DOHH2 (cell line): Measurements from ENCODE around the gene MED4.

ENCODE experiments used
- H3F3A ChIP-seq: fragments of 200-600 bp; sonication (generic), shearing (Covaris generic); 2 replicates; pipeline ENCODE4 v1.6.0; 2016; ENCODE audit warnings: antibody characterized with exemption, mild to moderate bottlenecking; ENCODE audit not compliant: control insufficient read depth, insufficient read depth
- H3K27ac ChIP-seq: fragments of 200-600 bp; sonication (generic); 2 replicates; pipeline ENCODE4 v1.5.1; 2014; ENCODE audit warnings: low read depth, mild to moderate bottlenecking, low read length, moderate library complexity
- H3K27me3 ChIP-seq: fragments of 200-600 bp; sonication (generic); 2 replicates; pipeline ENCODE4 v1.6.1; 2014; ENCODE audit warnings: mild to moderate bottlenecking, low read length, mixed read lengths; ENCODE audit not compliant: control insufficient read depth
- H3K36me3 ChIP-seq: fragments of 200-600 bp; sonication (generic); 2 replicates; pipeline ENCODE4 v1.6.1; 2014; ENCODE audit warnings: mild to moderate bottlenecking, low read length, moderate library complexity, mixed read lengths; ENCODE audit not compliant: control insufficient read depth
- H3K4me1 ChIP-seq: fragments of 200-600 bp; sonication (generic); 2 replicates; pipeline ENCODE4 v1.6.1; 2014; ENCODE audit warnings: mild to moderate bottlenecking, low read length, mixed read lengths; ENCODE audit not compliant: control insufficient read depth
- H3K4me2 ChIP-seq: fragments of 200-600 bp; sonication (generic); 2 replicates; pipeline ENCODE4 v1.6.0; 2014; ENCODE audit warnings: mild to moderate bottlenecking, low read length, moderate library complexity
- H3K4me3 ChIP-seq: fragments of 200-600 bp; sonication (generic); 2 replicates; pipeline ENCODE4 v1.5.1; 2014; ENCODE audit warnings: mild to moderate bottlenecking, low read length, mixed read lengths
- H3K79me2 ChIP-seq: fragments of 200-600 bp; sonication (generic); 2 replicates; pipeline ENCODE4 v1.6.1; 2014; ENCODE audit warnings: mild to moderate bottlenecking, low read length, mixed read lengths; ENCODE audit not compliant: control insufficient read depth
- H3K9me2 ChIP-seq: fragments of 200-600 bp; sonication (generic); replicated peaks from 2 replicates; pipeline ENCODE4 v1.6.1; 2014; ENCODE audit warnings: mild to moderate bottlenecking, low read length, mixed read lengths; ENCODE audit not compliant: control insufficient read depth
- H3K9me3 ChIP-seq: fragments of 200-600 bp; sonication (generic); 2 replicates; pipeline ENCODE4 v1.6.1; 2014; ENCODE audit warnings: antibody characterized with exemption, low read length, mixed read lengths; ENCODE audit not compliant: control insufficient read depth, insufficient read depth
- H4K20me1 ChIP-seq: fragments of 200-600 bp; sonication (generic); 2 replicates; pipeline ENCODE4 v1.6.0; 2014; ENCODE audit warnings: low read depth, mild to moderate bottlenecking, antibody characterized with exemption, low read length, moderate library complexity; ENCODE audit not compliant: control insufficient read depth, insufficient read depth
- CTCF ChIP-seq: fragments of 200-600 bp; sonication (generic); IDR thresholded peaks from one replicate; pipeline ENCODE4 v1.5.1; 2014; ENCODE audit warnings: antibody characterized with exemption, mild to moderate bottlenecking, low read depth, low read length; ENCODE audit not compliant: poor library complexity, severe bottlenecking
- EZH2phosphoT487 ChIP-seq: fragments of 200-600 bp; sonication (generic); IDR thresholded peaks from 2 replicates; pipeline ENCODE4 v1.6.1; 2017; ENCODE audit warnings: borderline replicate concordance, mild to moderate bottlenecking, antibody characterized with exemption, low read length, moderate library complexity, mixed read lengths

MED4 gene

GRCh38 chr13:48074006-48074405 lies 20.9 kb downstream of the MED4 start:
- no peaks in the 10 kb centered on the region for H3K27me3 ChIP-seq
- no peak overlapping the region for H3K4me2 ChIP-seq
- H3K9me3 ChIP-seq: peaks cover 39% of the 10 kb centered on the region
- no peak for TF ChIP-seq CTCF
- TF ChIP-seq EZH2phosphoT487: no peak
- no peaks in the 10 kb centered on the region for H4K20me1 ChIP-seq
- peaks cover 97% of the 10 kb centered on the region for H3K36me3 ChIP-seq
- H3K79me2 ChIP-seq: no peaks in the 10 kb centered on the region
- H3F3A ChIP-seq: no peaks in the 10 kb centered on the region
- no peak overlapping the region for H3K27ac ChIP-seq
- H3K4me3 ChIP-seq: no peak overlapping the region
- H3K4me1 ChIP-seq: peaks cover 8% of the 10 kb centered on the region
- no peaks in the 10 kb centered on the region for H3K9me2 ChIP-seq

GRCh38 chr13:48072787-48073186 lies 22.1 kb downstream of the MED4 start:
- peaks cover 98% of the 10 kb centered on the region for H3K36me3 ChIP-seq
- TF ChIP-seq EZH2phosphoT487 (no peak), CTCF (no peak)
- H3F3A ChIP-seq: no peaks in the 10 kb centered on the region
- no peaks in the 10 kb centered on the region for H3K79me2 ChIP-seq
- H3K4me2 ChIP-seq: no peak overlapping the region
- H3K4me1 ChIP-seq: peaks cover 4% of the 10 kb centered on the region
- H4K20me1 ChIP-seq: no peaks in the 10 kb centered on the region
- no peak overlapping the region for H3K4me3 ChIP-seq
- H3K27ac ChIP-seq: no peak overlapping the region
- no peaks in the 10 kb centered on the region for H3K27me3 ChIP-seq
- H3K9me3 ChIP-seq: peaks cover 51% of the 10 kb centered on the region
- no peaks in the 10 kb centered on the region for H3K9me2 ChIP-seq

GRCh38 chr13:48072304-48072703 lies 22.6 kb downstream of the MED4 start:
- peaks cover 9% of the 10 kb centered on the region for H3K4me1 ChIP-seq
- H3K27ac ChIP-seq: no peak overlapping the region

More at GRCh38 chr13:48072304-48072703, 22.6 kb downstream of the MED4 start:
- Histone ChIP-seq H3K9me2 (no peaks in the 10 kb centered on the region), H3K79me2 (no peaks in the 10 kb centered on the region), H3F3A (no peaks in the 10 kb centered on the region), H3K4me2 (no peak overlapping the region), H3K4me3 (no peak overlapping the region), H3K9me3 (peaks cover 51% of the 10 kb centered on the region), H3K36me3 (peaks cover 99% of the 10 kb centered on the region), H3K27me3 (no peaks in the 10 kb centered on the region), H4K20me1 (no peaks in the 10 kb centered on the region)
- TF ChIP-seq CTCF (no peak), EZH2phosphoT487 (no peak)
